DND-41 (cell line): ENCODE results near the gene RENBP.

Source experiments
- EZH2 ChIP-seq: IDR thresholded peaks from 3 replicates; pipeline ENCODE4 v1.6.1; 2012; ENCODE audit warnings: borderline replicate concordance, low read depth, mild to moderate bottlenecking, moderate library complexity, low read length, inconsistent platforms; ENCODE audit not compliant: severe bottlenecking
- TF ChIP-seq, protein P1 (sequence below): IDR thresholded peaks from 2 replicates; pipeline ENCODE4 v1.5.1; 2012; ENCODE audit warnings: borderline replicate concordance, low read length, moderate library complexity, mild to moderate bottlenecking; ENCODE audit not compliant: poor library complexity, severe bottlenecking; ENCODE audit errors: extremely low read depth

GRCh38 chrX:153905481-153906095, 38.9 kb downstream of the RENBP start:
- TF ChIP-seq, protein P1, sequence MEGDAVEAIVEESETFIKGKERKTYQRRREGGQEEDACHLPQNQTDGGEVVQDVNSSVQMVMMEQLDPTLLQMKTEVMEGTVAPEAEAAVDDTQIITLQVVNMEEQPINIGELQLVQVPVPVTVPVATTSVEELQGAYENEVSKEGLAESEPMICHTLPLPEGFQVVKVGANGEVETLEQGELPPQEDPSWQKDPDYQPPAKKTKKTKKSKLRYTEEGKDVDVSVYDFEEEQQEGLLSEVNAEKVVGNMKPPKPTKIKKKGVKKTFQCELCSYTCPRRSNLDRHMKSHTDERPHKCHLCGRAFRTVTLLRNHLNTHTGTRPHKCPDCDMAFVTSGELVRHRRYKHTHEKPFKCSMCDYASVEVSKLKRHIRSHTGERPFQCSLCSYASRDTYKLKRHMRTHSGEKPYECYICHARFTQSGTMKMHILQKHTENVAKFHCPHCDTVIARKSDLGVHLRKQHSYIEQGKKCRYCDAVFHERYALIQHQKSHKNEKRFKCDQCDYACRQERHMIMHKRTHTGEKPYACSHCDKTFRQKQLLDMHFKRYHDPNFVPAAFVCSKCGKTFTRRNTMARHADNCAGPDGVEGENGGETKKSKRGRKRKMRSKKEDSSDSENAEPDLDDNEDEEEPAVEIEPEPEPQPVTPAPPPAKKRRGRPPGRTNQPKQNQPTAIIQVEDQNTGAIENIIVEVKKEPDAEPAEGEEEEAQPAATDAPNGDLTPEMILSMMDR, result no peak
- no peak for TF ChIP-seq EZH2
